CD4-positive, alpha-beta T cell treated with Interferon gamma for 1 hour (primary cell): ENCODE measurements around the gene PSMD13.

Experiments
- DNase-seq: peaks from one replicate; pipeline ENCODE4 v3.0.0-alpha.2; 2020

Gene PSMD13

GRCh38 chr11:252666-253065, 15.9 kb downstream of the PSMD13 start:
- no peak for DNase-seq

- no peak for DNase-seq
Measured at GRCh38 chr11:253160-253885, 16.5 kb downstream of the PSMD13 start.

GRCh38 chr11:253886-254270, 17.1 kb downstream of the PSMD13 start:
- DNase-seq: no peak

GRCh38 chr11:255176-255575, 18.4 kb downstream of the PSMD13 start:
- no peak for DNase-seq

- DNase-seq: no peak
Measured at GRCh38 chr11:255816-256215, 19.0 kb downstream of the PSMD13 start.

GRCh38 chr11:256952-257737, 20.4 kb downstream of the PSMD13 start:
- DNase-seq: no peak

- no peak for DNase-seq
Measured at GRCh38 chr11:257766-258493, 21.2 kb downstream of the PSMD13 start.

- no peak for DNase-seq
Measured at GRCh38 chr11:259413-259812, 22.6 kb downstream of the PSMD13 start.

- no peak for DNase-seq
Measured at GRCh38 chr11:261624-262023, 24.8 kb downstream of the PSMD13 start.

- DNase-seq: no peak
Measured at GRCh38 chr11:266676-267439, 30.1 kb downstream of the PSMD13 start.

GRCh38 chr11:267491-267994, 30.8 kb downstream of the PSMD13 start:
- peak; percentile 68 for DNase-seq

- DNase-seq: peak; percentile 74
Measured at GRCh38 chr11:268716-269145, 32.0 kb downstream of the PSMD13 start.

- DNase-seq: peak; percentile 69
Measured at GRCh38 chr11:269146-269890, 32.5 kb downstream of the PSMD13 start.

- DNase-seq: no peak
Measured at GRCh38 chr11:270451-271318, 33.9 kb downstream of the PSMD13 start.

GRCh38 chr11:271319-271715, 34.5 kb downstream of the PSMD13 start:
- DNase-seq: no peak

GRCh38 chr11:272195-272930, 35.6 kb downstream of the PSMD13 start:
- DNase-seq: no peak

- no peak for DNase-seq
Measured at GRCh38 chr11:272931-273198, 36.1 kb downstream of the PSMD13 start.

GRCh38 chr11:276219-276618, 39.4 kb downstream of the PSMD13 start:
- no peak for DNase-seq

GRCh38 chr11:278001-278951, 41.5 kb downstream of the PSMD13 start, which contains the start of gene NLRP6:
NLRP6 (plus strand) TSS chr11:278407; CDS start chr11:278570, 163 bp downstream.
- DNase-seq: no peak
